Epithelial cell of proximal tubule (primary cell): ENCODE data around the gene LDLRAD3. TPM values are rescaled to one million over a fixed set of nuclear protein-coding genes. Genes with fewer than 3 reads are reported as not detected.

Experiments
- DNase-seq: peaks from one replicate; pipeline ENCODE4 v3.0.0-alpha.2; 2011; ENCODE audit warnings: low read depth
- H3K4me3 ChIP-seq: 2 replicates; pipeline ENCODE4 v1.5.1; 2011; ENCODE audit warnings: low read depth, mild to moderate bottlenecking, low read length
- CTCF ChIP-seq: conservative IDR thresholded peaks from 2 replicates; pipeline ENCODE4 v1.5.1; 2012; ENCODE audit warnings: low read depth, mild to moderate bottlenecking, low read length
- total RNA-seq: library from RNA; depleted of rRNA; stranded (reverse); fragments of >200 nt; gene quantifications from 2 replicates; pipeline ENCODE4 v1.2.3, GENCODE V29; 2015

The LDLRAD3 gene
- total RNA-seq, 1 donor from 2014 or later, result 8.2 TPM

- no peak for DNase-seq
- H3K4me3 ChIP-seq, result no peak overlapping the region
- TF ChIP-seq CTCF, result no peak
Observed at GRCh38 chr11:36108881-36109589, 165.2 kb downstream of the LDLRAD3 start.

- no peak for TF ChIP-seq CTCF
- H3K4me3 ChIP-seq, result no peak overlapping the region
- no peak for DNase-seq
Observed at GRCh38 chr11:36109590-36109849, 165.7 kb downstream of the LDLRAD3 start.

DNA sequence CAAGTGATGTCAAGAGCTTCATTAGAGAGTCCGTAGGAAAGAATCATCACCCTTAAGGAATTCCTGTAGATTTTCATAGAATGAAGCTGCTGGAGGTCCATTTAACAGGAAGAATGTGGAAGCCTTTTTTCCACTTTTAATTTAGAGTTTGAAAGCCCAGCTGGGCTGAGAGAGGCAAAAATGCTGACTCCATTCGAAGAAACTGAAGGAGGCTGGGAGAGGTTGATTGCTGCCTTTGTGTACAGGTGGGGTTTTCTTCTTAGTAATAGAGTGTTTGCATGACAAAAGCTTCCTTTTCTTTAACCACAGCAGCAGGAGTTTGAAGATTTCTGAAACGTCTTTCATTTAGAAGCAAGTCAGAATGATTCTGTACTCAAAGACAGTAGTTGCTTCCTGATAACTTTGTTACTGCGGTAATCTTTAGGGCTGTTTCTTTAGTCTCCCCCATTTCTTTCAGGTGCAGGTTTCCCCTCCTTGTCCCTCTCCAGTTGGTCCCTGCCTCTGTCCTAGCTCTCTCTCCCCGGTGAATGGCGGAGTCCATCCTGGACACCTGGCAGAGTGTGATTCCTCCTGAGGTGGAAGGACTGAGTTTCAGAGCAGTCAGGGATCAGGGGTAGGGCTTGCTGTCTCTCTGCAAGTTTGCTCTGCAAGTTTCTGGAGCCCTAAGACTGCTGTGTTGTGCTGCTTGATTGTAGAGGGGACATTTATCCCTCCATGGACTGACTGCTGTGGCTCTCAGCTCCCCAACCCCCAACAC is 166.2 kb downstream of the LDLRAD3 start:
- no peak for TF ChIP-seq CTCF
- H3K4me3 ChIP-seq, result no peak overlapping the region
- no peak for DNase-seq

DNA sequence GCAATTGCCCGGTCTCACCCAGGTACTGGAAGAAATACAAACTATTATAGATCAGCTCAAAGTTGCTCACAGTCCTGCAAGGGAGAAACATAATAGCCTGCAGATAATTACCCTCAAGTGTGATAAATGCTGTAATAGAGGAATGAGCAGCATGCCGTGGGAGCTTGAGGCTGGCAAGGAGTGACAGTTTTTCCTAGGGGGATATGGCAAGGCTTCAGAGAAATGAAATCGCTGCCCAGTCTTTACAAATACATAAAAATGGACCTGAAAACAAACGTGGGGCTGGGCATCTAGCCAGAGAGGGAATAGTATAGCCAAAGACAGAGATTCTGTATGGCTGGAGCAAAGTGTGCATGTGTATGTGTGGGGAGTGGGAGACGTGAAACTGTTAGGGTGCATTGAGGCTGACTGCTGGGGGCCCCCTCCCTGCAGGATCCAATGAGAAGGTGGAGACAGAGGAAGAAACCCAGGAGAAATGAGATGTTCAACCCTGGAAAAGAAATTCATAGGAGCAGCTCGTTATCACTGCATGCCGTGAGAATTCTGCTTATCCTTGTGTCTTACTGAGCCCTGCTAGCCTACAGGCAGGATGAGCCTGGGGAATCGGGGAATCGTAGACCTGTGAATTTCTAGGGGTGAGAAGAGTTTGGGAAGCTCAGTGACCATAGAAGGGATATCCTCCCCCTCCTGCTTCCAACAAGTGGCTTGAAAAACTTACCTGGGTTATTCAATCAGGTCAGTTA is 167.0 kb downstream of the LDLRAD3 start:
- no peak overlapping the region for H3K4me3 ChIP-seq
- no peak for DNase-seq
- TF ChIP-seq CTCF, result no peak

GRCh38 chr11:36114095-36114494 is 170.2 kb downstream of the LDLRAD3 start:
- H3K4me3 ChIP-seq, result no peak overlapping the region
- no peak for TF ChIP-seq CTCF
- no peak for DNase-seq

DNA sequence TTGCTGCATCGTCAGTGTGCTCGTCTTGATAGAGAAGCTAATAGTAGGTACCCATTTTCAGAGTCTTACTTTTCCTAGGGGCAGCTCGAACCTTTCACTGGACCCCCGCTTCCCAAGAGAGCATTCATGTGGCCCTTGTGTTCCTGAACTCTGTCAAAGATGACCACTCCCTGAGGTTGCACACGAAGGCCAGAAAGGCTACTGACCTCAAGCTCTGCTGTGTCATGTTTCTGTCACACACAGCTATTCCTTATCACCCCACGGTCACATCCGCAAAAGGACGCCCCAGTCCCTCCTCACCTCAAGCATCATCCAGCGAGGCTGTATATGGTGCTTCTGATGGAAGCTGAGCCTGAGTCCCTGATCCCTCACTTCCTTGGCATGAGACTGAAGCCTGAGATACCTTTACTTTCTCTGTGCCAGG is 171.5 kb downstream of the LDLRAD3 start:
- no peak for TF ChIP-seq CTCF
- H3K4me3 ChIP-seq, result no peak overlapping the region
- no peak for DNase-seq
